Neural cell (in vitro differentiated cells): ENCODE data around the gene SKA2. TPM values are rescaled to one million over a fixed set of nuclear protein-coding genes. Genes with fewer than 3 reads are reported as not detected.

ENCODE experiments used
- H2AFZ ChIP-seq: fragments of 200-600, 300-800 bp; sonication (generic), shearing (Covaris generic); 2 replicates; pipeline ENCODE4 v1.6.0; 2014; ENCODE audit warnings: low read depth, mild to moderate bottlenecking, antibody characterized with exemption, low read length, moderate library complexity
- H3F3A ChIP-seq: fragments of 200-600 bp; shearing (Covaris generic); 2 replicates; pipeline ENCODE4 v1.6.1; 2016; ENCODE audit warnings: mild to moderate bottlenecking, moderate library complexity, mixed read lengths, antibody characterized with exemption, low read length; ENCODE audit not compliant: insufficient read depth, poor library complexity, severe bottlenecking
- H3K27ac ChIP-seq: fragments of 200-600, 300-800 bp; sonication (generic), shearing (Covaris generic); 2 replicates; pipeline ENCODE4 v1.5.1; 2014; ENCODE audit warnings: mild to moderate bottlenecking, low read length, moderate library complexity
- H3K27me3 ChIP-seq: fragments of 300-800, 200-600 bp; sonication (generic), shearing (Covaris generic); 2 replicates; pipeline ENCODE4 v1.6.0; 2014; ENCODE audit warnings: mild to moderate bottlenecking, low read depth, low read length, moderate library complexity; ENCODE audit not compliant: insufficient read depth
- H3K36me3 ChIP-seq: fragments of 300-800, 200-600 bp; sonication (generic), shearing (Covaris generic); 2 replicates; pipeline ENCODE4 v1.5.1; 2014; ENCODE audit warnings: mild to moderate bottlenecking, antibody characterized with exemption, low read length, moderate library complexity; ENCODE audit not compliant: insufficient read depth
- H3K4me2 ChIP-seq: fragments of 300-800, 200-600 bp; sonication (generic), shearing (Covaris generic); 2 replicates; pipeline ENCODE4 v1.6.0; 2014; ENCODE audit warnings: mild to moderate bottlenecking, low read length
- H3K4me3 ChIP-seq: fragments of 300-800, 200-600 bp; sonication (generic), shearing (Covaris generic); 2 replicates; pipeline ENCODE4 v1.5.1; 2014; ENCODE audit warnings: mild to moderate bottlenecking, low read length, moderate library complexity
- H3K79me2 ChIP-seq: fragments of 200-600 bp; shearing (Covaris generic); replicated peaks from 2 replicates; pipeline ENCODE4 v1.6.0; 2014; ENCODE audit warnings: mild to moderate bottlenecking, low read length, moderate library complexity; ENCODE audit not compliant: insufficient read depth
- H3K9ac ChIP-seq: fragments of 300-800, 200-600 bp; sonication (generic), shearing (Covaris generic); 2 replicates; pipeline ENCODE4 v1.6.1; 2016; ENCODE audit warnings: mild to moderate bottlenecking, low read length, mixed read lengths
- H3K9me2 ChIP-seq: fragments of 200-600 bp; shearing (Covaris generic); 2 replicates; pipeline ENCODE4 v1.6.1; 2016; ENCODE audit warnings: mild to moderate bottlenecking, low read length, mixed read lengths; ENCODE audit not compliant: insufficient read depth
- H3K9me3 ChIP-seq: fragments of 200-600, 300-800 bp; sonication (generic), shearing (Covaris generic); 2 replicates; pipeline ENCODE4 v1.6.1; 2016; ENCODE audit warnings: mild to moderate bottlenecking, mixed run types, low read length, moderate library complexity, mixed read lengths
- H4K20me1 ChIP-seq: fragments of 200-600 bp; shearing (Covaris generic); 2 replicates; pipeline ENCODE4 v1.6.1; 2016; ENCODE audit warnings: mild to moderate bottlenecking, mixed run types; ENCODE audit not compliant: insufficient read depth
- EP300 ChIP-seq: fragments of 450-650 bp; conservative IDR thresholded peaks from 2 replicates; pipeline ENCODE4 v1.6.1; 2014; ENCODE audit warnings: antibody characterized with exemption, mild to moderate bottlenecking, moderate library complexity; ENCODE audit not compliant: poor library complexity, severe bottlenecking
- EZH2 ChIP-seq: fragments of 200-600, 300-800 bp; shearing (Covaris generic), sonication (generic); IDR thresholded peaks from 2 replicates; pipeline ENCODE4 v1.6.1; 2014; ENCODE audit warnings: antibody characterized with exemption, low read length, borderline replicate concordance, mild to moderate bottlenecking; ENCODE audit not compliant: insufficient read depth, poor library complexity, severe bottlenecking
- MXI1 ChIP-seq: fragments of 450-650 bp; conservative IDR thresholded peaks from 2 replicates; pipeline ENCODE4 v1.6.1; 2014; ENCODE audit warnings: antibody characterized with exemption, mild to moderate bottlenecking; ENCODE audit not compliant: poor library complexity, severe bottlenecking
- POLR2AphosphoS5 ChIP-seq: IDR thresholded peaks from 2 replicates; pipeline ENCODE4 v1.6.1; 2012
- RAD21 ChIP-seq: fragments of 450-650 bp; conservative IDR thresholded peaks from 2 replicates; pipeline ENCODE4 v1.6.1; 2014; ENCODE audit warnings: antibody characterized with exemption, mild to moderate bottlenecking, moderate library complexity
- SMC3 ChIP-seq: fragments of 450-650 bp; conservative IDR thresholded peaks from 2 replicates; pipeline ENCODE4 v1.6.1; 2014; ENCODE audit warnings: antibody characterized with exemption, mild to moderate bottlenecking, moderate library complexity; ENCODE audit not compliant: poor library complexity
- TAF1 ChIP-seq: IDR thresholded peaks from 2 replicates; pipeline ENCODE4 v1.6.1; 2012; ENCODE audit warnings: low read depth
- polyA plus RNA-seq: library from polyadenylated mRNA; depleted of rRNA; stranded (reverse); fragments of >200 nt; gene quantifications from 2 replicates; pipeline ENCODE4 v1.2.3, GENCODE V29; 2014
- TF ChIP-seq, protein P1 (sequence below): fragments of 450-650 bp; IDR thresholded peaks from 2 replicates; pipeline ENCODE4 v1.5.1; 2014; ENCODE audit warnings: antibody characterized with exemption, mild to moderate bottlenecking, moderate library complexity; ENCODE audit not compliant: poor library complexity, severe bottlenecking
- TF ChIP-seq, protein P2 (sequence below): IDR thresholded peaks from 2 replicates; pipeline ENCODE4 v1.6.1; 2012; ENCODE audit warnings: borderline replicate concordance

The SKA2 gene
- polyA plus RNA-seq, 1 donor from 2014 or later = 336 TPM

GRCh38 chr17:59190806-59191205, 35.8 kb upstream of the SKA2 start:
- no peaks in the 10 kb centered on the region for H3F3A ChIP-seq
- H3K9ac ChIP-seq = no peak overlapping the region
- H3K9me3 ChIP-seq = no peaks in the 10 kb centered on the region
- no peaks in the 10 kb centered on the region for H3K36me3 ChIP-seq
- no peaks in the 10 kb centered on the region for H3K27me3 ChIP-seq
- no peaks in the 10 kb centered on the region for H3K79me2 ChIP-seq
- H4K20me1 ChIP-seq = no peaks in the 10 kb centered on the region
- no peak overlapping the region for H2AFZ ChIP-seq
- no peaks in the 10 kb centered on the region for H3K9me2 ChIP-seq
- H3K27ac ChIP-seq = no peak overlapping the region
- no peak overlapping the region for H3K4me3 ChIP-seq
- TF ChIP-seq TAF1 (no peak), RAD21 (no peak), SMC3 (no peak), EP300 (no peak), MXI1 (no peak), EZH2 (no peak)
- TF ChIP-seq, protein P1, sequence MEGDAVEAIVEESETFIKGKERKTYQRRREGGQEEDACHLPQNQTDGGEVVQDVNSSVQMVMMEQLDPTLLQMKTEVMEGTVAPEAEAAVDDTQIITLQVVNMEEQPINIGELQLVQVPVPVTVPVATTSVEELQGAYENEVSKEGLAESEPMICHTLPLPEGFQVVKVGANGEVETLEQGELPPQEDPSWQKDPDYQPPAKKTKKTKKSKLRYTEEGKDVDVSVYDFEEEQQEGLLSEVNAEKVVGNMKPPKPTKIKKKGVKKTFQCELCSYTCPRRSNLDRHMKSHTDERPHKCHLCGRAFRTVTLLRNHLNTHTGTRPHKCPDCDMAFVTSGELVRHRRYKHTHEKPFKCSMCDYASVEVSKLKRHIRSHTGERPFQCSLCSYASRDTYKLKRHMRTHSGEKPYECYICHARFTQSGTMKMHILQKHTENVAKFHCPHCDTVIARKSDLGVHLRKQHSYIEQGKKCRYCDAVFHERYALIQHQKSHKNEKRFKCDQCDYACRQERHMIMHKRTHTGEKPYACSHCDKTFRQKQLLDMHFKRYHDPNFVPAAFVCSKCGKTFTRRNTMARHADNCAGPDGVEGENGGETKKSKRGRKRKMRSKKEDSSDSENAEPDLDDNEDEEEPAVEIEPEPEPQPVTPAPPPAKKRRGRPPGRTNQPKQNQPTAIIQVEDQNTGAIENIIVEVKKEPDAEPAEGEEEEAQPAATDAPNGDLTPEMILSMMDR = no peak
- no peak overlapping the region for H3K4me2 ChIP-seq

- TF ChIP-seq EP300 (no peak), MXI1 (no peak), RAD21 (no peak), TAF1 (no peak), SMC3 (no peak), POLR2AphosphoS5 (no peak), EZH2 (no peak)
- TF ChIP-seq, protein P2, sequence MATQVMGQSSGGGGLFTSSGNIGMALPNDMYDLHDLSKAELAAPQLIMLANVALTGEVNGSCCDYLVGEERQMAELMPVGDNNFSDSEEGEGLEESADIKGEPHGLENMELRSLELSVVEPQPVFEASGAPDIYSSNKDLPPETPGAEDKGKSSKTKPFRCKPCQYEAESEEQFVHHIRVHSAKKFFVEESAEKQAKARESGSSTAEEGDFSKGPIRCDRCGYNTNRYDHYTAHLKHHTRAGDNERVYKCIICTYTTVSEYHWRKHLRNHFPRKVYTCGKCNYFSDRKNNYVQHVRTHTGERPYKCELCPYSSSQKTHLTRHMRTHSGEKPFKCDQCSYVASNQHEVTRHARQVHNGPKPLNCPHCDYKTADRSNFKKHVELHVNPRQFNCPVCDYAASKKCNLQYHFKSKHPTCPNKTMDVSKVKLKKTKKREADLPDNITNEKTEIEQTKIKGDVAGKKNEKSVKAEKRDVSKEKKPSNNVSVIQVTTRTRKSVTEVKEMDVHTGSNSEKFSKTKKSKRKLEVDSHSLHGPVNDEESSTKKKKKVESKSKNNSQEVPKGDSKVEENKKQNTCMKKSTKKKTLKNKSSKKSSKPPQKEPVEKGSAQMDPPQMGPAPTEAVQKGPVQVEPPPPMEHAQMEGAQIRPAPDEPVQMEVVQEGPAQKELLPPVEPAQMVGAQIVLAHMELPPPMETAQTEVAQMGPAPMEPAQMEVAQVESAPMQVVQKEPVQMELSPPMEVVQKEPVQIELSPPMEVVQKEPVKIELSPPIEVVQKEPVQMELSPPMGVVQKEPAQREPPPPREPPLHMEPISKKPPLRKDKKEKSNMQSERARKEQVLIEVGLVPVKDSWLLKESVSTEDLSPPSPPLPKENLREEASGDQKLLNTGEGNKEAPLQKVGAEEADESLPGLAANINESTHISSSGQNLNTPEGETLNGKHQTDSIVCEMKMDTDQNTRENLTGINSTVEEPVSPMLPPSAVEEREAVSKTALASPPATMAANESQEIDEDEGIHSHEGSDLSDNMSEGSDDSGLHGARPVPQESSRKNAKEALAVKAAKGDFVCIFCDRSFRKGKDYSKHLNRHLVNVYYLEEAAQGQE = no peak
- TF ChIP-seq, protein P1 = no peak
- H3K9ac ChIP-seq = no peak overlapping the region
- no peaks in the 10 kb centered on the region for H3K79me2 ChIP-seq
- no peak overlapping the region for H3K27ac ChIP-seq
- H2AFZ ChIP-seq = no peak overlapping the region
- no peaks in the 10 kb centered on the region for H3K36me3 ChIP-seq
- no peaks in the 10 kb centered on the region for H3K9me3 ChIP-seq
- no peak overlapping the region for H3K4me3 ChIP-seq
- no peaks in the 10 kb centered on the region for H4K20me1 ChIP-seq
- H3F3A ChIP-seq = no peaks in the 10 kb centered on the region
- H3K9me2 ChIP-seq = no peaks in the 10 kb centered on the region
- no peak overlapping the region for H3K4me2 ChIP-seq
- H3K27me3 ChIP-seq = no peaks in the 10 kb centered on the region
These were observed 31.9 kb upstream of the SKA2 start for GRCh38 chr17:59186850-59187249.
